Left lung (tissue), 10 donors: ENCODE data around the gene DOCK11. TPM values are rescaled to one million over a fixed set of nuclear protein-coding genes. Genes with fewer than 3 reads are reported as not detected.

Experiments used
- ATAC-seq: fragments of 200-7000 bp; cut with Tn5 transposase; one replicate; pipeline ENCODE4 v1.9.1; 2020; ENCODE audit warnings: moderate library complexity
- DNase-seq, 4 donors: peaks; one replicate each; pipeline ENCODE4 v3.0.0-alpha.2; 2013 to 2020
- H3K27ac ChIP-seq, 2 donors: fragments of 200-600 bp; sonication (generic) in 1 of 2; one replicate each; pipeline versions ENCODE4 v1.5.0 to v1.8.0; 2020 to 2021
- H3K27me3 ChIP-seq, 2 donors: fragments of 200-600 bp; sonication (generic) in 1 of 2; one replicate each; pipeline versions ENCODE4 v1.5.0 to v1.8.0; 2020 to 2021
- H3K36me3 ChIP-seq, 2 donors: fragments of 200-600 bp; sonication (generic) in 1 of 2; one replicate each; pipeline versions ENCODE4 v1.5.0 to v1.8.0; 2020 to 2021
- H3K4me1 ChIP-seq, 2 donors: fragments of 200-600 bp; one replicate each; pipeline ENCODE4 v1.8.0; 2021
- H3K4me3 ChIP-seq, 2 donors: fragments of 200-600 bp; sonication (generic) in 1 of 2; one replicate each; pipeline versions ENCODE4 v1.5.0 to v1.8.0; 2020 to 2021; ENCODE audit warnings: mild to moderate bottlenecking in 1 of 2
- H3K9me3 ChIP-seq, 2 donors: fragments of 200-600 bp; sonication (generic) in 1 of 2; one replicate each; pipeline versions ENCODE4 v1.5.0 to v1.8.0; 2020 to 2021
- intact Hi-C, 2 donors: fragments of 100-400 bp; cut with DNase I; formaldehyde crosslinking; loops; one replicate each; pipeline versions ENCODE4 v1.11.2 to v1.14.2; 2022
- polyA plus RNA-seq, 6 donors: library from polyadenylated mRNA; unstranded; fragments of 120-200 nt; gene quantifications; one replicate each; pipeline ENCODE4 v1.2.1, GENCODE V29; 2013; ENCODE audit not compliant: insufficient read length in 6 of 6
- total RNA-seq, 2 donors: library from RNA; stranded (reverse); fragmentation: NEBNext Ultra II Directional; extraction: Animal tissue kit (Norgen Biotek cat#: 25700); gene quantifications; one replicate each; pipeline ENCODE4 v1.2.1, GENCODE V29; 2021
- TF ChIP-seq, protein P1 (sequence below), 2 donors: fragments of 200-600 bp; sonication (generic) in 1 of 2; IDR thresholded peaks; one replicate each; pipeline versions ENCODE4 v1.5.0 to v1.8.0; 2021; ENCODE audit warnings: antibody characterized with exemption in 2 of 2
- donor health status: DM: no; HTN: yes; CAD: no.
- donor health status: DM: no; HTN: no; CAD: no.

The DOCK11 gene
- total and polyA plus RNA-seq, 8 donors, result 13.4 to 36.8 (median 16.9) TPM

DNA sequence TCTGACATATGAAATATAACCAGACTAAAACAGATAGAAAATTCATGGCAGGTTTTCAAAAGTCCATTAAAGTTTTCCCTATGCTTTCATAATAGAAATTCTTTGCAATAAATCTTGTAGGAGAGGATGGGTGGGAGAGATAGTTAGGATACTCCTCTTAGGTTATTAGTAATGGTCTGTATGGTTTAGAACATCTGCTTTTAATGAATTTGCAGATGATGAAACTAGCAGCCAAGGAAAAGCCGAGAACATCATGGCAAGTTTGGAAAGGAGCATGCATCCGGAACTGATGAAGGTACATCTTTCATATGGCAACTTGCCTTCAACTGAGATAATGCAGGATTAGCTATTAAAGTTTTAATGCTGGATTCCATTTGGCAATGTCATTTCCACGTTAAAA, 70.7 kb downstream of the DOCK11 start:
- no peak overlapping the region for H3K4me3 ChIP-seq
- no peaks in the 10 kb centered on the region for H3K27me3 ChIP-seq
- intact Hi-C loops, result no loop called here
- no peaks in the 10 kb centered on the region for H3K4me1 ChIP-seq
- no peak for ATAC-seq
- DNase-seq, result no peak
- peaks cover 0 to 6% of the 10 kb centered on the region in 2 donors for H3K36me3 ChIP-seq
- no peaks in the 10 kb centered on the region for H3K9me3 ChIP-seq
- TF ChIP-seq, protein P1, sequence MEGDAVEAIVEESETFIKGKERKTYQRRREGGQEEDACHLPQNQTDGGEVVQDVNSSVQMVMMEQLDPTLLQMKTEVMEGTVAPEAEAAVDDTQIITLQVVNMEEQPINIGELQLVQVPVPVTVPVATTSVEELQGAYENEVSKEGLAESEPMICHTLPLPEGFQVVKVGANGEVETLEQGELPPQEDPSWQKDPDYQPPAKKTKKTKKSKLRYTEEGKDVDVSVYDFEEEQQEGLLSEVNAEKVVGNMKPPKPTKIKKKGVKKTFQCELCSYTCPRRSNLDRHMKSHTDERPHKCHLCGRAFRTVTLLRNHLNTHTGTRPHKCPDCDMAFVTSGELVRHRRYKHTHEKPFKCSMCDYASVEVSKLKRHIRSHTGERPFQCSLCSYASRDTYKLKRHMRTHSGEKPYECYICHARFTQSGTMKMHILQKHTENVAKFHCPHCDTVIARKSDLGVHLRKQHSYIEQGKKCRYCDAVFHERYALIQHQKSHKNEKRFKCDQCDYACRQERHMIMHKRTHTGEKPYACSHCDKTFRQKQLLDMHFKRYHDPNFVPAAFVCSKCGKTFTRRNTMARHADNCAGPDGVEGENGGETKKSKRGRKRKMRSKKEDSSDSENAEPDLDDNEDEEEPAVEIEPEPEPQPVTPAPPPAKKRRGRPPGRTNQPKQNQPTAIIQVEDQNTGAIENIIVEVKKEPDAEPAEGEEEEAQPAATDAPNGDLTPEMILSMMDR (IDR thresholded peaks at IDR 0.05), result no peak
- no peak overlapping the region for H3K27ac ChIP-seq

DNA sequence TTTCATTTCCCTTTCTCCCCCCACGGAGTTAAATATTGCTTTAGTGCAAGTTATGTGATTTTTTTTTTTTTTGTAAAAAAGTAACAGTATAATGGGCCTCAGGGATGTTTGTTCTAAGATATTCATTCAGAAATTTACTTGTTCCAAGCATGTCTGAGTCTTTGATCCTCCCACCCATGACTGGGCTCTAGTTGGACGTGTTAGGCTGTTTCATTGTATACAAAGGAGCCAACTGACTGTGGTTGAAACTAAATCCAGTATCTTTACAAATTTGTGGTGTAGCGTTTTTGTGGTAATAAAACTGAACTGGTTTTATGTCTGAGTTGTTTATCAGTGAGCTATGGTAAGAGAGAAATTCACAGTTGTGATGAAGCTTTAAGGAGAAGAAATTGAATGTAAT, 74.1 kb downstream of the DOCK11 start:
- Histone ChIP-seq H3K4me1 (no peaks in the 10 kb centered on the region), H3K27me3 (no peaks in the 10 kb centered on the region), H3K27ac (no peak overlapping the region), H3K4me3 (no peak overlapping the region), H3K9me3 (no peaks in the 10 kb centered on the region), H3K36me3 (peaks cover 0 to 11% of the 10 kb centered on the region in 2 donors)
- DNase-seq, result no peak
- intact Hi-C loops, result no loop called here
- TF ChIP-seq, protein P1 (IDR thresholded peaks at IDR 0.05), result no peak
- peak; percentile 33 for ATAC-seq

DNA sequence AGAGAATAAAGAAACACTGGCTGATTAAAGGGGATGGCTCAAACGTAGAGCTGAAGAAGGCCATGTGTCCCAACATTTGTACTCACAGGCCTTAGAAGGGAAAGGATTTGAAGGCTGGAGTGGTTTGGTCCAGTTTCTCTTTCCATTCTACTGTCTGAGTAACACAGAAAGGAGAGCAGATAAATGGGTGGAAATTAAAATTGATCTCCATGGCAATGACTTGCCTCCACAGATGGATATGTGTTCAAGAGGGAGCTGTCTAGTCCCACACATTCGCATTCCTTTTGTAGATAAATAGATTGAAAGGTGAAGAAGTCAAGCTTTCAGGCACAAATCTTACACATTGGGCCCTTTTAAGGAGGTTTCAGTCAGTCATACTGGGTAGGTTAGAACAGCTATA, 74.6 kb downstream of the DOCK11 start:
- no peaks in the 10 kb centered on the region for H3K4me1 ChIP-seq
- H3K4me3 ChIP-seq, result no peak overlapping the region
- no peaks in the 10 kb centered on the region for H3K27me3 ChIP-seq
- no peak for DNase-seq
- TF ChIP-seq, protein P1 (IDR thresholded peaks at IDR 0.05), result no peak
- H3K27ac ChIP-seq, result no peak overlapping the region
- no peaks in the 10 kb centered on the region for H3K9me3 ChIP-seq
- ATAC-seq, result no peak
- intact Hi-C loops, result no loop called here
- peaks cover 0 to 12% of the 10 kb centered on the region in 2 donors for H3K36me3 ChIP-seq

DNA sequence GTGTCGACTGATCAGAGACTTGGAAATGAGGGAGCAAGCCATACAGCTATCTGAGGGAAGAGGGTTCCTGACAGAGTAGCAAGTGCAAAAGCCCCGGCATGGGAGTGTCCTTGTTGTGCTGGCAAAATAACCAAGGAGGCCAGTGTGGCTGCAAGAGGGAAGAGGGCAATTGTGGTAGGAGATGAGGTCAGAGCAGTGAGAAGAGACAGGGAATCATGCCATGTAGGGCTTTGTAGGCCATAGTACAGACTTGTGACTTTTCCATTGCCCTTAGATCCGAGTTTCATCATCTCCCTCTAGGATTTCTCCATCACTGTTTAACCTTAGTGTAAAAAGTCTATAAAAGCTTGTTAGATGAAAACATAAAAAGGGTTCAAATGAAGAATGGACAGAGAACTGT, 76.2 kb downstream of the DOCK11 start:
- no peak overlapping the region for H3K27ac ChIP-seq
- H3K4me1 ChIP-seq, result no peaks in the 10 kb centered on the region
- ATAC-seq (no peak), DNase-seq (no peak)
- intact Hi-C loops, result no loop called here
- no peaks in the 10 kb centered on the region for H3K9me3 ChIP-seq
- peaks cover 0 to 19% of the 10 kb centered on the region in 2 donors for H3K36me3 ChIP-seq
- H3K27me3 ChIP-seq, result no peaks in the 10 kb centered on the region
- no peak overlapping the region for H3K4me3 ChIP-seq
- TF ChIP-seq, protein P1 (IDR thresholded peaks at IDR 0.05), result no peak

DNA sequence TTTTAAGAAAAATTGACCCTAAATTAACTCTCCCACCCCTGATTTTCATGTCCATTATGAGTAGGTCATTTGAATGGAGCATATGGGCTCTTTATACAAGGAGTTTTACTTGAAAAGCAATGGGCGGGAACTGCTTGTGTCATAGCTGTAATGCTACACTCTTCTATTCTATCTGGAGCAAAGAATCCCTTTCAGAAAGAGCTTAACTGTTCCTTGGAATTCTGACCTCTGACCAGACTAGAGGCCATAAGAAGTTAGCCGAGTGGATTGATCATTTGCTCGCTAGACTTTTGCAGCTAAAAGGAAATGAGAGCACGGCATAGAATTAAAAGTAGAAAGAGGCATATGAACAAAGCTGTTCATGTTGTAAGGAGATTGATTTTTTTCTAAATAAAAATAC, 79.1 kb downstream of the DOCK11 start:
- Histone ChIP-seq H3K9me3 (no peaks in the 10 kb centered on the region), H3K36me3 (peaks cover 0 to 19% of the 10 kb centered on the region in 2 donors), H3K27me3 (no peaks in the 10 kb centered on the region), H3K4me1 (no peaks in the 10 kb centered on the region), H3K4me3 (no peak overlapping the region), H3K27ac (no peak overlapping the region)
- TF ChIP-seq, protein P1 (IDR thresholded peaks at IDR 0.05), result no peak
- DNase-seq, result no peak
- intact Hi-C loops, result no loop called here
- no peak for ATAC-seq
